WTC11 (cell line): ENCODE results near the gene SPG21.

Experiments used
- CREB1 ChIP-seq: sonication (generic); formaldehyde crosslinking; IDR thresholded peaks from 2 replicates; pipeline ENCODE4 v1.8.0; 2023; ENCODE audit warnings: mild to moderate bottlenecking, missing genetic modification reagents
- FOXJ3 ChIP-seq: sonication (generic); formaldehyde crosslinking; IDR thresholded peaks from 2 replicates; pipeline ENCODE4 v1.9.0; 2021; ENCODE audit warnings: missing genetic modification reagents, mild to moderate bottlenecking, borderline replicate concordance
- HMGA2 ChIP-seq: fragments of 250-450 bp; sonication (Bioruptor Pico); IDR thresholded peaks from 2 replicates; pipeline ENCODE4 v1.4.0; 2021; ENCODE audit warnings: mild to moderate bottlenecking, moderate library complexity
- JUN ChIP-seq: sonication (generic); formaldehyde crosslinking; IDR thresholded peaks from 2 replicates; pipeline ENCODE4 v1.8.0; 2023; ENCODE audit warnings: mild to moderate bottlenecking, missing genetic modification reagents
- PREB ChIP-seq: sonication (generic); formaldehyde crosslinking; IDR thresholded peaks from 2 replicates; pipeline ENCODE4 v1.8.1; 2022; ENCODE audit warnings: mild to moderate bottlenecking, missing genetic modification reagents, moderate library complexity, borderline replicate concordance
- TEAD4 ChIP-seq: sonication (generic); formaldehyde crosslinking; IDR thresholded peaks from 2 replicates; pipeline ENCODE4 v1.8.0; 2022; ENCODE audit warnings: mild to moderate bottlenecking, missing genetic modification reagents
- ZNF416 ChIP-seq: fragments of 250-450 bp; sonication (Bioruptor Pico); IDR thresholded peaks from 2 replicates; pipeline ENCODE4 v1.9.0; 2021; ENCODE audit warnings: mild to moderate bottlenecking, inconsistent platforms
- TF ChIP-seq, protein P1 (sequence below): fragments of 200-600 bp; IDR thresholded peaks from 2 replicates; pipeline ENCODE4 v1.8.0; 2022; ENCODE audit warnings: antibody characterized with exemption
- TF ChIP-seq, protein P2 (sequence below): sonication (generic); formaldehyde crosslinking; IDR thresholded peaks from 2 replicates; pipeline ENCODE4 v1.8.0; 2022; ENCODE audit warnings: mild to moderate bottlenecking, missing genetic modification reagents
- TF ChIP-seq, protein P3 (sequence below): sonication (generic); formaldehyde crosslinking; IDR thresholded peaks from 2 replicates; pipeline ENCODE4 v1.8.1; 2023; ENCODE audit warnings: mild to moderate bottlenecking, missing genetic modification reagents, moderate library complexity
- TF ChIP-seq, protein P4 (sequence below): sonication (generic); formaldehyde crosslinking; IDR thresholded peaks from 2 replicates; pipeline ENCODE4 v1.8.0; 2022; ENCODE audit warnings: mild to moderate bottlenecking, missing genetic modification reagents

DNA sequence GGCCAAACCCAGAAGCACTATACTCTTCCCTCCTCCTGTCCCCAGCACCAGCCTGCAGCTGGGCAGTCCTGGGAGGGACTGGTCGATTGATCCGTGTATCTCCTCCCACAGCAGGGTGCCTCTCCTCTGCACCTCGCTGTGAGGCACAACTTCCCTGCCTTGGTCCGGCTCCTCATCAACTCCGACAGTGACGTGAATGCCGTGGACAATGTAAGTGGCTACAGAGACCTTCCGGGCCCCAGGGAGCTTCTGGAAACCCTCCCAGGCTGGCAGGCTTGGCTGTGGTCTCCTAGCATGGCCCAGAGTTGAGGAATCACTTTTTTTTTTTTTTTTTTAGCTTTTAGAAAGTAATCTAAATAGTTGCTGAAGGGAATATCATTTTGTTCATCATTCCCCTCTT lies 47.4 kb downstream of the SPG21 start:
- TF ChIP-seq TEAD4 (CRISPR knock-in tag) (no peak), ZNF416 (CRISPR knock-in tag) (no peak), JUN (no peak), CREB1 (CRISPR knock-in tag) (no peak), FOXJ3 (no peak), HMGA2 (CRISPR knock-in tag) (no peak), PREB (CRISPR knock-in tag) (no peak)
- TF ChIP-seq, protein P1, sequence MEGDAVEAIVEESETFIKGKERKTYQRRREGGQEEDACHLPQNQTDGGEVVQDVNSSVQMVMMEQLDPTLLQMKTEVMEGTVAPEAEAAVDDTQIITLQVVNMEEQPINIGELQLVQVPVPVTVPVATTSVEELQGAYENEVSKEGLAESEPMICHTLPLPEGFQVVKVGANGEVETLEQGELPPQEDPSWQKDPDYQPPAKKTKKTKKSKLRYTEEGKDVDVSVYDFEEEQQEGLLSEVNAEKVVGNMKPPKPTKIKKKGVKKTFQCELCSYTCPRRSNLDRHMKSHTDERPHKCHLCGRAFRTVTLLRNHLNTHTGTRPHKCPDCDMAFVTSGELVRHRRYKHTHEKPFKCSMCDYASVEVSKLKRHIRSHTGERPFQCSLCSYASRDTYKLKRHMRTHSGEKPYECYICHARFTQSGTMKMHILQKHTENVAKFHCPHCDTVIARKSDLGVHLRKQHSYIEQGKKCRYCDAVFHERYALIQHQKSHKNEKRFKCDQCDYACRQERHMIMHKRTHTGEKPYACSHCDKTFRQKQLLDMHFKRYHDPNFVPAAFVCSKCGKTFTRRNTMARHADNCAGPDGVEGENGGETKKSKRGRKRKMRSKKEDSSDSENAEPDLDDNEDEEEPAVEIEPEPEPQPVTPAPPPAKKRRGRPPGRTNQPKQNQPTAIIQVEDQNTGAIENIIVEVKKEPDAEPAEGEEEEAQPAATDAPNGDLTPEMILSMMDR = no peak
- TF ChIP-seq, protein P2, sequence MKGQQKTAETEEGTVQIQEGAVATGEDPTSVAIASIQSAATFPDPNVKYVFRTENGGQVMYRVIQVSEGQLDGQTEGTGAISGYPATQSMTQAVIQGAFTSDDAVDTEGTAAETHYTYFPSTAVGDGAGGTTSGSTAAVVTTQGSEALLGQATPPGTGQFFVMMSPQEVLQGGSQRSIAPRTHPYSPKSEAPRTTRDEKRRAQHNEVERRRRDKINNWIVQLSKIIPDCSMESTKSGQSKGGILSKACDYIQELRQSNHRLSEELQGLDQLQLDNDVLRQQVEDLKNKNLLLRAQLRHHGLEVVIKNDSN = no peak
- TF ChIP-seq, protein P3, sequence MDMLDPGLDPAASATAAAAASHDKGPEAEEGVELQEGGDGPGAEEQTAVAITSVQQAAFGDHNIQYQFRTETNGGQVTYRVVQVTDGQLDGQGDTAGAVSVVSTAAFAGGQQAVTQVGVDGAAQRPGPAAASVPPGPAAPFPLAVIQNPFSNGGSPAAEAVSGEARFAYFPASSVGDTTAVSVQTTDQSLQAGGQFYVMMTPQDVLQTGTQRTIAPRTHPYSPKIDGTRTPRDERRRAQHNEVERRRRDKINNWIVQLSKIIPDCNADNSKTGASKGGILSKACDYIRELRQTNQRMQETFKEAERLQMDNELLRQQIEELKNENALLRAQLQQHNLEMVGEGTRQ (CRISPR knock-in tag) = no peak
- TF ChIP-seq, protein P4, sequence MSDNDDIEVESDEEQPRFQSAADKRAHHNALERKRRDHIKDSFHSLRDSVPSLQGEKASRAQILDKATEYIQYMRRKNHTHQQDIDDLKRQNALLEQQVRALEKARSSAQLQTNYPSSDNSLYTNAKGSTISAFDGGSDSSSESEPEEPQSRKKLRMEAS = no peak
